Sigmoid colon (tissue), 7 donors: ENCODE results near the gene TUBA3D. TPM values are rescaled to one million over a fixed set of nuclear protein-coding genes. Genes with fewer than 3 reads are reported as not detected.
"Not testable (repeated sequence)": the region's sequence is repeated elsewhere in the genome, so short reads cannot be mapped to it uniquely, and the experiment has no call there.

Experiments
- DNase-seq: peaks from one replicate; pipeline ENCODE4 v3.0.0-alpha.2; 2019
- H3K27ac ChIP-seq, 4 donors: fragments of 200-600 bp; sonication (generic); one replicate each; pipeline ENCODE4 v1.5.1; 2016 to 2019; ENCODE audit warnings: mild to moderate bottlenecking in 1 of 4
- H3K27me3 ChIP-seq, 3 donors: fragments of 200-600 bp; sonication (generic); one replicate each; pipeline ENCODE4 v1.5.1; 2019; ENCODE audit warnings: mild to moderate bottlenecking in 1 of 3
- H3K36me3 ChIP-seq, 4 donors: fragments of 200-600 bp; sonication (generic); one replicate each; pipeline ENCODE4 v1.5.1; 2016 to 2019
- H3K4me1 ChIP-seq, 4 donors: fragments of 200-600 bp; sonication (generic); one replicate each; pipeline ENCODE4 v1.5.1; 2017 to 2019
- H3K4me3 ChIP-seq, 4 donors: fragments of 200-600 bp; sonication (generic); one replicate each; pipeline ENCODE4 v1.5.1; 2017 to 2019; ENCODE audit warnings: mild to moderate bottlenecking in 2 of 4, moderate library complexity in 1 of 4
- H3K9me3 ChIP-seq, 4 donors: fragments of 200-600 bp in 3 of 4; sonication (generic) in 3 of 4; one replicate each; pipeline versions ENCODE4 v1.5.1 to v1.6.1; 2013 to 2019
- CTCF ChIP-seq, 4 experiments: fragments of 450-650 bp in 3 of 4; fragments of 200-600 bp in 1 of 4; IDR thresholded peaks; one replicate each; pipeline ENCODE4 v1.5.1; 2016 to 2019; ENCODE audit warnings: antibody characterized with exemption in 4 of 4, mild to moderate bottlenecking in 3 of 4, moderate library complexity in 2 of 4
- EP300 ChIP-seq, 4 donors: sonication (generic); formaldehyde crosslinking; IDR thresholded peaks; one replicate each; pipeline ENCODE4 v1.6.1; 2017; ENCODE audit warnings: antibody characterized with exemption in 4 of 4
- POLR2A ChIP-seq, 2 donors: fragments of 450-650 bp; IDR thresholded peaks; one replicate each; pipeline ENCODE4 v1.6.1; 2016; ENCODE audit warnings: antibody characterized with exemption in 2 of 2, mild to moderate bottlenecking in 2 of 2, moderate library complexity in 2 of 2
- POLR2AphosphoS5 ChIP-seq, 4 donors: sonication (generic); formaldehyde crosslinking; IDR thresholded peaks; one replicate each; pipeline ENCODE4 v1.6.1; 2017; ENCODE audit warnings: antibody characterized with exemption in 4 of 4
- WGBS, 2 donors: extraction: QIAGEN DNeasy Blood & Tissue Kit; methylation state at CpG; one replicate each; pipeline ENCODE4 v1.1.7; 2013; 5-methylcytosine and 5-hydroxymethylcytosine counted together
- intact Hi-C: fragments of 100-400 bp; cut with DNase I; formaldehyde crosslinking; loops from one replicate; pipeline ENCODE4 v1.15.1; 2023
- polyA plus RNA-seq, 3 donors: library from polyadenylated mRNA; stranded (reverse); fragments of 200-250 nt; gene quantifications; one replicate each; pipeline ENCODE4 v1.2.3, GENCODE V29; 2013
- total RNA-seq, 4 donors: library from RNA; depleted of rRNA; stranded (reverse); fragments of >200 nt; gene quantifications; one replicate each; pipeline ENCODE4 v1.1.0, GENCODE V29; 2016
- donor health status: healthy with polysubstance abuse.
- donor health status: Bipolar disorder and iron deficiency.
- donor health status: healthy.

TUBA3D gene
- total and polyA plus RNA-seq, 7 donors, result 0.54 to 0.60 TPM; not detected in 5

- TF ChIP-seq POLR2A (IDR thresholded peaks at IDR 0.05) (no peak), POLR2AphosphoS5 (IDR thresholded peaks at IDR 0.05) (no peak), CTCF (IDR thresholded peaks at IDR 0.05) (no peak), EP300 (IDR thresholded peaks at IDR 0.05) (no peak)
- Histone ChIP-seq H3K36me3 (peaks cover 5 to 79% (median 23%) of the 10 kb centered on the region in 4 donors), H3K4me1 (no peaks in the 10 kb centered on the region), H3K27ac (no peak overlapping the region), H3K27me3 (no peaks in the 10 kb centered on the region), H3K4me3 (no peak overlapping the region), H3K9me3 (no peaks in the 10 kb centered on the region)
- 75 to 86% methylated on average over 9 of the region's 9 CpGs for WGBS, 2 donors
- intact Hi-C loops, result no loop called here
- no peak for DNase-seq
Measured at GRCh38 chr2:131509615-131510014, 33.7 kb downstream of the TUBA3D start.

- WGBS, 2 donors, result 85 to 87% methylated on average over 21 to 22 of the region's 22 CpGs
- intact Hi-C loops, H3K9me3 ChIP-seq, DNase-seq, H3K4me3 ChIP-seq, H3K4me1 ChIP-seq, H3K27ac ChIP-seq, H3K27me3 ChIP-seq: not testable (repeated sequence)
- H3K36me3 ChIP-seq, result peaks cover 1 to 61% (median 18%) of the 10 kb centered on the region in 4 donors
Measured at GRCh38 chr2:131511291-131511968, 35.5 kb downstream of the TUBA3D start.

GRCh38 chr2:131511969-131512870, 36.3 kb downstream of the TUBA3D start:
- H3K27me3 ChIP-seq, intact Hi-C loops, H3K4me1 ChIP-seq, H3K27ac ChIP-seq, H3K4me3 ChIP-seq, H3K9me3 ChIP-seq, DNase-seq: not testable (repeated sequence)
- peaks cover 0 to 55% (median 14%) of the 10 kb centered on the region in 4 donors for H3K36me3 ChIP-seq
- WGBS, 2 donors, result 72 to 85% methylated on average over 15 to 16 of the region's 17 CpGs

GRCh38 chr2:131514408-131515166, 38.7 kb downstream of the TUBA3D start:
- H3K27ac ChIP-seq, H3K4me1 ChIP-seq, H3K4me3 ChIP-seq, H3K27me3 ChIP-seq, H3K9me3 ChIP-seq, intact Hi-C loops, DNase-seq: not testable (repeated sequence)
- 56 to 77% methylated on average over 15 of the region's 15 CpGs for WGBS, 2 donors
- H3K36me3 ChIP-seq, result peaks cover 0 to 56% (median 10%) of the 10 kb centered on the region in 4 donors

- H3K4me1 ChIP-seq, result not testable (repeated sequence)
- 83 to 91% methylated on average over 14 of the region's 14 CpGs for WGBS, 2 donors
- peaks cover 0 to 56% (median 11%) of the 10 kb centered on the region in 4 donors for H3K36me3 ChIP-seq
Measured at GRCh38 chr2:131515235-131515634, 39.3 kb downstream of the TUBA3D start.

GRCh38 chr2:131516011-131516410, 40.1 kb downstream of the TUBA3D start:
- no peak for TF ChIP-seq POLR2A (IDR thresholded peaks at IDR 0.05)
- no peak for TF ChIP-seq EP300 (IDR thresholded peaks at IDR 0.05)
- no peak for TF ChIP-seq POLR2AphosphoS5 (IDR thresholded peaks at IDR 0.05)
- TF ChIP-seq CTCF (IDR thresholded peaks at IDR 0.05), result no peak
- intact Hi-C loops, result no loop called here
- H3K27me3 ChIP-seq, result no peaks in the 10 kb centered on the region
- DNase-seq, result peak; percentile 65
- H3K9me3 ChIP-seq, result no peaks in the 10 kb centered on the region
- peaks cover 0 to 57% (median 15%) of the 10 kb centered on the region in 4 donors for H3K36me3 ChIP-seq
- H3K27ac ChIP-seq, result no peak overlapping the region
- no peak overlapping the region for H3K4me3 ChIP-seq
- H3K4me1 ChIP-seq, result no peaks in the 10 kb centered on the region
- 86% methylated on average over 10 of the region's 10 CpGs for WGBS, 2 donors

More at GRCh38 chr2:131515235-131515634, 39.3 kb downstream of the TUBA3D start:
- DNase-seq, result peak; percentile 63
- H3K27ac ChIP-seq, H3K27me3 ChIP-seq, intact Hi-C loops, H3K4me3 ChIP-seq, H3K9me3 ChIP-seq: not testable (repeated sequence)

- H3K4me1 ChIP-seq, H3K9me3 ChIP-seq, intact Hi-C loops, H3K27ac ChIP-seq, H3K4me3 ChIP-seq, H3K27me3 ChIP-seq: not testable (repeated sequence)
- whole genome bisulfite sequencing, 2 donors, result 80 to 82% methylated on average over 11 of the region's 11 CpGs
- peaks cover 0 to 55% (median 15%) of the 10 kb centered on the region in 4 donors for H3K36me3 ChIP-seq
- DNase-seq, result peak; percentile 67
Measured at GRCh38 chr2:131516621-131517020, 40.7 kb downstream of the TUBA3D start.
